Ovary (tissue), 9 donors: ENCODE measurements around the gene PRXL2B. TPM values are rescaled to one million over a fixed set of nuclear protein-coding genes. Genes with fewer than 3 reads are reported as not detected.
A peak's percentile ranks its signal among the peaks of the same experiment; 100 is the strongest.

Experiments
- DNase-seq, 5 donors: peaks; one replicate each; pipeline ENCODE4 v3.0.0-alpha.2; 2019 to 2020
- H3K27ac ChIP-seq, 2 donors: fragments of 200-600 bp; one replicate each; pipeline versions ENCODE4 v1.5.1 to v1.8.0; 2019 to 2022
- H3K27me3 ChIP-seq: fragments of 200-600 bp; one replicate; pipeline ENCODE4 v1.8.0; 2022
- H3K36me3 ChIP-seq: fragments of 200-600 bp; sonication (generic); one replicate; pipeline ENCODE4 v1.5.1; 2019
- H3K4me1 ChIP-seq: one replicate; pipeline ENCODE4 v1.8.1; 2013; ENCODE audit warnings: mild to moderate bottlenecking, moderate library complexity; ENCODE audit not compliant: insufficient read depth
- H3K4me3 ChIP-seq: fragments of 200-600 bp; sonication (generic); one replicate; pipeline ENCODE4 v1.5.1; 2017
- H3K9me3 ChIP-seq, 2 donors: fragments of 200-600 bp in 1 of 2; sonication (generic) in 1 of 2; one replicate each; pipeline versions ENCODE4 v1.5.1 to v1.8.1; 2013 to 2019; ENCODE audit warnings: mild to moderate bottlenecking in 1 of 2, moderate library complexity in 1 of 2
- CTCF ChIP-seq, 3 donors: fragments of 450-650 bp in 2 of 3; fragments of 200-600 bp in 1 of 3; IDR thresholded peaks; one replicate each; pipeline versions ENCODE4 v1.5.1 to v1.8.0; 2016 to 2022; ENCODE audit warnings: antibody characterized with exemption in 3 of 3, mild to moderate bottlenecking in 1 of 3
- EP300 ChIP-seq: sonication (generic); formaldehyde crosslinking; IDR thresholded peaks from one replicate; pipeline ENCODE4 v1.6.1; 2017; ENCODE audit warnings: antibody characterized with exemption
- POLR2A ChIP-seq: fragments of 450-650 bp; IDR thresholded peaks from one replicate; pipeline ENCODE4 v1.6.1; 2017; ENCODE audit warnings: antibody characterized with exemption, mild to moderate bottlenecking, moderate library complexity
- WGBS, 3 donors: extraction: QIAGEN DNeasy Blood & Tissue Kit in 1 of 3; methylation state at CpG; one replicate each; pipeline versions ENCODE4 v1.1.5 to v1.1.7; 2013 to 2017; 5-methylcytosine and 5-hydroxymethylcytosine counted together
- intact Hi-C, 4 donors: fragments of 100-400 bp; cut with DNase I; formaldehyde crosslinking; loops; one replicate each; pipeline versions ENCODE4 v1.11.0 to v1.15.1; 2022 to 2023
- polyA plus RNA-seq, 2 donors: library from polyadenylated mRNA; stranded (reverse); fragments of 200-250 nt in 1 of 2; fragments of 350-450 nt in 1 of 2; fragmentation: Illumina TruSeq in 1 of 2; extraction: RNeasy Lipid Tissue Mini Kit (QIAGEN cat#74804) in 1 of 2; gene quantifications; one replicate each; pipeline ENCODE4 v1.2.3, GENCODE V29; 2013 to 2014
- total RNA-seq, 7 donors: library from RNA; depleted of rRNA in 2 of 7; stranded (reverse); fragments of >200 nt in 2 of 7; fragmentation: NEBNext Ultra II Directional in 3 of 7; extraction: Animal tissue kit (Norgen Biotek cat#: 25700) in 3 of 7; gene quantifications; one replicate each; pipeline versions ENCODE4 v1.1.0 to v1.2.4, GENCODE V29; 2016 to 2023
- donor health status: DM: no; HTN: no; CAD: no; lungs with moderate emphysema.
- donor health status: DM: no; HTN: no; CAD: no.
- donor health status: Bipolar disorder and iron deficiency.
- donor health status: DM: yes; HTN: yes; CAD: no.
- donor health status: DM: no; HTN: no; CAD: no.
- donor health status: DM: yes; HTN: yes; CAD: no.

PRXL2B gene
- total and polyA plus RNA-seq, 9 donors, result 3.2 to 34.1 (median 14.7) TPM

- H3K9me3 ChIP-seq, result no peaks in the 10 kb centered on the region
- DNase-seq, result no peak
- H3K27ac ChIP-seq, result no peak overlapping the region
- H3K27me3 ChIP-seq, result no peaks in the 10 kb centered on the region
- intact Hi-C loops, result no loop called here
- no peaks in the 10 kb centered on the region for H3K36me3 ChIP-seq
- TF ChIP-seq POLR2A (no peak), CTCF (IDR thresholded peaks at IDR 0.05) (no peak), EP300 (no peak)
- WGBS, 3 donors, result 82 to 86% (median 84%) methylated on average over 25 of the region's 25 CpGs
- no peaks in the 10 kb centered on the region for H3K4me1 ChIP-seq
- H3K4me3 ChIP-seq, result no peak overlapping the region
Observed at GRCh38 chr1:2603521-2604155, 17.1 kb downstream of the PRXL2B start.

GRCh38 chr1:2604156-2604843 is 17.7 kb downstream of the PRXL2B start:
- H3K4me3 ChIP-seq, result no peak overlapping the region
- no peaks in the 10 kb centered on the region for H3K36me3 ChIP-seq
- H3K27ac ChIP-seq, result no peak overlapping the region
- no peaks in the 10 kb centered on the region for H3K4me1 ChIP-seq
- WGBS, 3 donors, result 84 to 88% (median 86%) methylated on average over 11 to 19 of the region's 19 CpGs
- TF ChIP-seq CTCF (IDR thresholded peaks at IDR 0.05), result no peak
- TF ChIP-seq EP300, result no peak
- TF ChIP-seq POLR2A, result no peak
- intact Hi-C loops, result no loop called here
- DNase-seq, result peak in 1 of 5 donors; percentile 23
- H3K27me3 ChIP-seq, result no peaks in the 10 kb centered on the region
- H3K9me3 ChIP-seq, result no peaks in the 10 kb centered on the region

GRCh38 chr1:2604844-2605508 is 18.4 kb downstream of the PRXL2B start:
- no peaks in the 10 kb centered on the region for H3K4me1 ChIP-seq
- H3K9me3 ChIP-seq, result no peaks in the 10 kb centered on the region
- 76 to 84% (median 81%) methylated on average over 13 to 14 of the region's 14 CpGs for WGBS, 3 donors
- no peak for TF ChIP-seq POLR2A
- no peak for TF ChIP-seq CTCF (IDR thresholded peaks at IDR 0.05)
- no peak for TF ChIP-seq EP300
- no peak overlapping the region for H3K4me3 ChIP-seq
- intact Hi-C loops, result no loop called here
- H3K27ac ChIP-seq, result no peak overlapping the region
- H3K36me3 ChIP-seq, result no peaks in the 10 kb centered on the region
- DNase-seq, result no peak
- H3K27me3 ChIP-seq, result no peaks in the 10 kb centered on the region

GRCh38 chr1:2605509-2606395 is 19.2 kb downstream of the PRXL2B start:
- H3K4me3 ChIP-seq, result no peak overlapping the region
- H3K27ac ChIP-seq, result no peak overlapping the region
- no peaks in the 10 kb centered on the region for H3K36me3 ChIP-seq
- no peaks in the 10 kb centered on the region for H3K4me1 ChIP-seq
- TF ChIP-seq EP300 (no peak), CTCF (IDR thresholded peaks at IDR 0.05) (no peak), POLR2A (no peak)
- H3K9me3 ChIP-seq, result no peaks in the 10 kb centered on the region
- intact Hi-C loops, result no loop called here
- peak in 2 of 5 donors; percentile 15 to 27 for DNase-seq
- WGBS, 3 donors, result 69 to 75% (median 69%) methylated on average over 26 to 48 of the region's 48 CpGs
- H3K27me3 ChIP-seq, result no peaks in the 10 kb centered on the region
